CD1c-positive myeloid dendritic cell (primary cell): ENCODE data around the gene GMPR2.

ENCODE experiments used
- DNase-seq: peaks from one replicate; pipeline ENCODE4 v3.0.0-alpha.2; 2016; ENCODE audit errors: extremely low spot score

The GMPR2 gene

GRCh38 chr14:24232645-24233537, at the start of gene GMPR2:
Gene GMPR2, plus strand, starts transcription at chr14:24232929. Its CDS starts 325 bp downstream, at chr14:24233254.
- DNase-seq, result no peak

GRCh38 chr14:24183014-24183481, 49.7 kb upstream of the GMPR2 start:
- DNase-seq, result no peak

DNA sequence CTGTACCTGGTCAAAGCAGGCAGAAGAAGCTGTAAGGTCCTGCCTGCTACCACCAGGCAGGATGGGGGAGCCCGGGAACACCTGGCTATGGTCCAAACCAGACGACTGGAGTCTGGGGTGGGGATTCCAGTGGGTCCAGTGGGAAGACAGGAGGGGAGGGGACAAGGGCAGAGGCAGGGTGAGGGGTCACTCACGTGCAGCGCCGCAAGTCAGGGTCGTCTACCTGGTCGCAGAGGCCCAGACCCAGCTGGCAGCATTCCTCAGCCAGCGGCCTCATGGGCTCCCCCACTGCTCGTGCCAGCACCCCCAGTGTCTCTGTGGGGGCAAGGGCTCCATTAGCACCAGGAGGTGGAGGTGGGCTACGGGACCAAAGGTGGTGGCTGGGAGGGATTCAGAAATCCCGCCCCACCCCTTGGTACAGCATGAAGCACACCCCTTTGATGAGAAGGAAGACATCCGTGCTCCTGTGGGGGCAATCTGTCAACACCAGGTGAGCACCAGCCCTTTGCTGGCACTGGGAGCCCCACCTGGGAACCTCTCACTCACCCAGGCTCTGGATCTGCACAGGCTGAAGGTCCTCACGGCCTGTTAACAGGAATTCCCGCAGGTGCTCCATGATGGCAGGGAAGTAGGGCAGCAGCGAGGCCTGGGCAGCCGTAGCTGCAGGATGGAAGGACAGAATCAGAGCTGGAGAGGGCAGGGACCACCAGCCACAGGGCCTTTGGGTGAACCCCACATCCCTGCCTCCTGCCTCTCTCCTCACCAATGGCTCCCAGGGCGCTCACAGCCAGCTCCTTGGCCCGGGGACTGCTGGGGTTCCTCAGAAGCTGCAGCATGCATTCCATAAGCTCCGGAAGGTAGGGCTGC, 48.4 kb upstream of the GMPR2 start:
- no peak for DNase-seq

DNA sequence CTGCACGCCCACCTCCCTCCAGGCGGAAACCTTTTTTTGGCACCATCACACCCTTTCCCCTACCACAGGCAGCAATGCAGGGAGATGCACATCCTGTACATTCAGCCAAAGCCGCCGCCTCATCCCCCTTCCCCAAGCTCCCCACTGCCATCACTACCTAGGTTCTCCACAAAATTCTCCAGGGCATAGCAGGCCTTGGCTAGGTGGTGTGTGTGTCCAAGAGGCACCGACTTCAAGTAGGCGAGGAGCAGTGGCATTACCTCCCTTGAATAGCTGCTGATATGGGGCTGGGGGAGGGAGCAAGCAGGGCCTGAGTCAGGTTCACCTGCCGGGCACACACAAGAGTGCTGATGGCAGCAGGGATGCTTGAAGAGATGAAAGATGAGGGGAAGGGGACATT, 47.7 kb upstream of the GMPR2 start:
- no peak for DNase-seq

DNA sequence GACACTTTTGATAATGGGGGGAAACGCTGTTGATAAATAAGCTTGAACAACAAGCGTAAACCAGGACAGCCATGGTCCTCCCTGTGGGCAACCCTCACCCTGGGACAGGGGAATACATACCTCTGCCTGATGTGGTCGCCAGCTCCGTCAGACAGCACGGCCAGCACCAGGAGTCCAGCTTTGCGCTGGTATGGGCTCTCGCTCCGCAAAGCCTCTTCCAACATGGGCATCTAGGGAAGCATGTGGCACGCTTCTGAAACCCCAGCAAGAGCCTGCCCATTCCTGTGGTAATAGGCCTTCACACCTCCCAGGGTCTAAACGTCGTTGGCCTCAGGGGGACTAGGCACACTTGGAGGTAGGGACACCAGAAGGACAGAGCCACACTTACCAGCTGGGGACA, 47.0 kb upstream of the GMPR2 start:
- DNase-seq, result no peak

DNA sequence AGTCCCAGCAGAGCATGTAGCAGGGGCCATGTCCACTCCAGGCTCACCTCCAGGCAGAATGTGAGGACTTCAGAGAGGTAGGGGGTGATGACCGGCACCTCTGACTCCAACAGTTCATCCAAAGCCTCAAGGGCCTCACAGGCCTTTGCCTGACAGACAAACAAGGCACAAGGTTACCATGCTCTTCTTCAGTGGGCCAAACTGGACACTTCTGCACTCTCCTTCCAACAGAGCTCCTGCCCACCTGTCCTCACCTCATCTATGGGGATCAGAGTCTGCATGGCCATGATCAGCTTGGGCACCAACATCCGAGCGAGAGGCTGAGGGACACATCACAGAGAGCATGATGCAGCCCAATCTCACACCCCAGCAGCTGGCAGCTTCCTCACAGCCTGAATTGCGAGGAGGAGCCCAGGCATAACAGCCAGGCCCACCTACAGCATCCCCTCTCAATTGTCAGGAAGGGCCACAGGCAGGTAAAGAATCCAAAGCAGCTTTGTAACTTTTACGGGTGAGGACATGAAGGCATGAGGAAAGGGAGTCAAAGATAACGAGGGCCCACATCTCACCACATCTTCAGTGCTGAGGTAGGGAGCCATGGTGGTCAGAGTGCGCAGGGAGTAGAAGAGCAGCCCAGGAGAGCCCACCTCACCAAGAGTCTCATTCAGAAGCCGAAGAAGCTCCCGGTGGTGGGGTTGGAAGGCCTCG, 45.7 kb upstream of the GMPR2 start:
- no peak for DNase-seq

- no peak for DNase-seq
Measured at GRCh38 chr14:24187539-24187915, 45.2 kb upstream of the GMPR2 start.

DNA sequence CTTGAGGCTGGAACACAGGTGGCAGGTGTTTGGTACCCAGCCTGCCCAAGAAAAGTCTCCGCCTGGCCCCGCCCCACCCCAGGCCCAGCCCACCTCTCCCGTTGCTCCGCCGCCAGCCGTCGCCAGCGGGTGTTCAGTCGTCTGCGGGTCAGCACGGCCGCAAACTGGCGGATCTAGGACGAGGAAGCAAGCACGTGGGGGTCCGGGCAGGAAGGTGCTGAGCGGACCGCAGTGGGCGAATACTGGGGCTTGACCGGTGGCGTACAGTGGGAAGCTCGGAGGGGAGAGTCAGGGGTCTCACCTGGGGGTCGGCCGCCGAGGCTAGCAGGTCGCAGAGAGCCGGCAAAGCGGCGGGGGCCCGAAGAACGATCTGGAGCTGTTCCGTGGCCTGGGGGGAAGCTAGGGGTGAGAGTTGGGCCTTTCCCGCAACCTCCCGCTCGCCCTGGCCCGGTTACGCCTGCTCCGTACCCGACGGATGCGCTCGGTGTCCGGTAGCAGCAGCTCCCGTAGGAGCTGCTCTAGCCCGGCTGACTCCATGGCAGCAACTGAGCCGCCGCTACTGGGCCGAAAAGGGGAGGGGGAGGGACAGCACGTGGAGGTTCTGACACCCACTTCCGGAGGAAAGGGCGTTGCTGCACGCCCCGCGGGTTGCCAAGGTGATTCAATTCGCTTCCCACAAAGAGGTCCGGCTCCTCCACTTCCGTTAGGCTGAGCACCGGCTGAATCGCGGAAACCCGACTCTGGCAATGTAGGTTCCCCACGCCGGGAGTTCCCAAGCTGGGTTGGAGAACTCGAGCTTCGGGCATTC, 44.3 kb upstream of the GMPR2 start, which contains the start of gene IPO4:
Gene IPO4 (minus strand): TSS at position 566 of the 808 bp plus-strand sequence. CDS start 29 bp downstream, at position 537.
- DNase-seq, result peak; percentile 98

- no peak for DNase-seq
Measured at GRCh38 chr14:24189059-24189375, 43.7 kb upstream of the GMPR2 start.

GRCh38 chr14:24189460-24189859, 43.3 kb upstream of the GMPR2 start:
- DNase-seq, result no peak

- DNase-seq, result no peak
Measured at GRCh38 chr14:24190416-24190815, 42.3 kb upstream of the GMPR2 start.

DNA sequence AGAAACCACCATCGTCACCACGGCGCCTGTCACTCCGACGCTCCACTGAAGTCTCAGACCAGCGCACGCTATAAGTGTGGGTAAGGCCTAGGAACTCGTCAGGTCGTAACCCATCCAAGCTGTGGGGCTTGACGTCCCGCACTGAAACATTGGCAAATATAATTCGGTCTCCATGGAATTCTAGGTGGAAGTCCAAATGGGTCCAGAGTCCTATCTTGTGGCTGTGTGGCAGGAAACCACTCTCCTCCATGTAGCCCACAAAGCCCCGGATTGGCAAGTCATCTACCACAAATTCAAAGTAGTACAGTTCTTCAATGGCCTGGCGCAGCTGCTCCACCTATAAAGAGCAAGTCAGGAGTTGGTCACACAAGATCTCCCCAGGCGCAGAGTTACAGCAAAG, 39.8 kb upstream of the GMPR2 start:
- no peak for DNase-seq

GRCh38 chr14:24194186-24194872, 38.4 kb upstream of the GMPR2 start:
- DNase-seq, result peak; percentile 42

DNA sequence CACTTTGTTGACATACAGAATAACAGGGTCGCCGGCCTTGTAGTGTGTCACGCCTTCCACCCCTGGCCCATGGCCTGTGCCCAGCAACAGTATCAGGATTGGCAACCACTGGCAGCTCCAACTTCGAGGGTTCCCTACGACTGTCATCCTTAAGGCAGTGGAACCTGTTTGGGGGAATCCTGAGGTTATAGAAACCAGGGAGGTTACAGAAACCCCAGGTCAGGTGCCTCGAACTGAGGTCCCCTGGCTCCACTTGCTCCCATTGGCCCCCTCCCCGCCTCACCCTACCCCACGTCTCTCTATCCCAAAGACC, 37.9 kb upstream of the GMPR2 start:
- no peak for DNase-seq

DNA sequence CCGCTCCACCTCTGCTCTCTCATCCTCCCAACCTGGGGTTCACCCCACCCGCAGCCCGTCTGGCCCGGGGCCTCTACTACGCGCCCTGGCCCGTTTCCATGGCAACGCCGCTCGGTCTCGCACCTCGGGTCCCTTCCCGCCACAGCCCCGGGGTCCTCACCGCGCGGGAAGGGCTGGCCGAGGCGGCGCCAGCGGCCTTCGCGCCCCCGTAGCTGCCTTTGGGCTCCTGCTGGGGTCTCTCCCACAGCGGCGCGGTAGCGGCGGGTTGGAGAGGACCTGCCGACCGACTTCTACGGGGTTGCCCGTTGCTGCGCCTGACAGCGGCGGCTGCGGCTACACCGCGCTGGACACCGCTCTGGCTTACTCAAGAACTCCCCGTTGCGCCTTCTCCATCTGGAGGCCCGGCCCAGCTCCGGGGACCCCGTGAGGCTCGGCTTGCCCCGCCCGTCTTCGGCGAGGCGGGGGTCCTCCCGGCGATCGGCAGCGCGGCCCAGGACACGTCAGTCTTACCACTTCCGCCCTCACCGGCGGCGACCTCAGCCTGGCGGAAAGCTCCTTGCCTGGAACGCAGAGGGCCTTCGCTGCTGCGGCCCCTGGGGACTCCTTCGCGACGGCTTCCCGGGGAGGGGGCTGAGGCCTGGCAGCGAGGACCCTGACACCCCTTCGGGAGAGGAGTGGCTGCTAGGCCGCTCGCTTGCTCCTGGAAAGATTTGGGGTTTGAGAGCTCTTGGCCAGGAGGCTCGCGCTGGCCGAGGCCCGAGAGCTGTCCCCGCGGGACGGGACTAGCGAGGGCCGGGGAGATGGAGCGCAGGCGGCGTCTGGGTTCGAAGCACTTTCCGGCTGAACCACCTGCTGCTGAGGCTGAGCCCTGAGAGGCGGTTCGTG, 37.3 kb upstream of the GMPR2 start, which contains the start of gene TM9SF1:
Gene TM9SF1 (minus strand): TSS at position 256 of the 885 bp plus-strand sequence. CDS start 422 bp downstream, outside the sequence.
- DNase-seq, result peak; percentile 88

GRCh38 chr14:24196071-24197055, 36.4 kb upstream of the GMPR2 start:
- peak; percentile 51 for DNase-seq

DNA sequence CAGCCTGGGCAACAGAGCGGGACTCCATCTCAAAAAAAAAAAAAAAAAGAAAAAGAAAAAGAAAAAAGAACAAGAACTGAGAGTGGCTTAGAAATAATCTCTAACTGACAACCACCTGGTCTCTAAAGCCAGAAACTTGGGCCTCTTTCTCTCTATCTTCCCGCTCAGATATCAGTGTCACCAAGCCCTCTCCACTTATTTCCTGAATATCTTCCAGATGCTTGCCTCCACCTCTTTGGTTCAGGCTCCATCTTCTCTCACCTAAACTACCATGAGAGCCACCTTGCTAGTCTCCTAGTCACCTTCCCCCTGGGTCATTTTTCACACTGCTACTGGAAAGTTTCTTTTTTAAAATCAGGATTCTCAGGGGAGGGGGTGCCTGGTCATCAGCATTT, 35.7 kb upstream of the GMPR2 start:
- DNase-seq, result no peak

GRCh38 chr14:24198814-24199524, 33.8 kb upstream of the GMPR2 start:
- no peak for DNase-seq
